Caco-2 (cell line): ENCODE results near the gene ABCC4. TPM values are rescaled to one million over a fixed set of nuclear protein-coding genes. Genes with fewer than 3 reads are reported as not detected.

Source experiments
- BruUV-seq: library from RNA; stranded (reverse); fragments of 400-500 nt; replicated peaks from 2 replicates; lab custom pipeline; 2021; lab: Mats Ljungman, UMichigan
- CTCF ChIA-PET: fragments of 300-600 bp; sonication (Branson Sonifier 250); formaldehyde crosslinking; loops from one replicate; lab custom pipeline; 2022; ENCODE audit warnings: antibody characterized with exemption; lab: Charles Lee
- POLR2A ChIA-PET: fragments of 300-600 bp; sonication (Branson Sonifier 250); formaldehyde crosslinking; loops from one replicate; lab custom pipeline; 2022; ENCODE audit warnings: antibody characterized with exemption; lab: Charles Lee
- DNase-seq, 2 experiments: peaks; one replicate each; pipeline versions ENCODE4 v3.0.0 to v3.0.0-alpha.2; 2020 to 2022
- H3K27me3 ChIP-seq: replicated peaks from 2 replicates; pipeline ENCODE4 v1.6.0; 2011; ENCODE audit warnings: low read length; ENCODE audit not compliant: control insufficient read depth, insufficient read depth
- H3K36me3 ChIP-seq: 2 replicates; pipeline ENCODE4 v1.5.1; 2011; ENCODE audit warnings: low read length; ENCODE audit not compliant: control insufficient read depth, insufficient read depth
- H3K4me1 ChIP-seq: fragments of 250-450 bp; sonication (Bioruptor Pico); 2 replicates; pipeline ENCODE4 v1.5.1; 2020; ENCODE audit warnings: mild to moderate bottlenecking
- H3K4me3 ChIP-seq: 2 replicates; pipeline ENCODE4 v1.5.1; 2011; ENCODE audit warnings: low read depth, mild to moderate bottlenecking, control low read depth, low read length
- H3K9me3 ChIP-seq: fragments of 250-450 bp; sonication (Bioruptor Pico); 2 replicates; pipeline ENCODE4 v1.5.1; 2020; ENCODE audit warnings: mild to moderate bottlenecking, moderate library complexity
- H3K27ac Mint-ChIP-seq: one replicate; pipeline ENCODE4 v1.8.0; 2022; ENCODE audit warnings: mixed read lengths; ENCODE audit not compliant: unreplicated experiment
- H3K27me3 Mint-ChIP-seq: one replicate; pipeline ENCODE4 v1.8.0; 2022; ENCODE audit warnings: mixed read lengths; ENCODE audit not compliant: insufficient read depth, unreplicated experiment
- H3K36me3 Mint-ChIP-seq: one replicate; pipeline ENCODE4 v1.8.0; 2022; ENCODE audit warnings: mild to moderate bottlenecking, mixed read lengths; ENCODE audit not compliant: insufficient read depth, unreplicated experiment
- H3K4me1 Mint-ChIP-seq: one replicate; pipeline ENCODE4 v1.8.0; 2022; ENCODE audit warnings: low read depth, mixed read lengths; ENCODE audit not compliant: unreplicated experiment
- H3K4me3 Mint-ChIP-seq: one replicate; pipeline ENCODE4 v1.8.0; 2022; ENCODE audit warnings: mild to moderate bottlenecking, moderate library complexity, mixed read lengths; ENCODE audit not compliant: unreplicated experiment
- H3K9me3 Mint-ChIP-seq: one replicate; pipeline ENCODE4 v1.8.0; 2022; ENCODE audit warnings: mixed read lengths; ENCODE audit not compliant: unreplicated experiment
- intact Hi-C: fragments of 100-400 bp; cut with micrococcal nuclease; formaldehyde crosslinking; loops from one replicate; pipeline ENCODE4 v1.10.0; 2022; ENCODE audit not compliant: unreplicated experiment
- total RNA-seq: library from RNA; stranded (reverse); gene quantifications from 2 replicates; pipeline ENCODE4 v1.2.3, GENCODE V29; 2022
- TF ChIP-seq, protein P1 (sequence below), 2 experiments: fragments of 200-600 bp in 1 of 2; IDR thresholded peaks; 1 replicate in 1 of 2; 2 replicates in 1 of 2; pipeline versions ENCODE4 v1.5.1 to v1.8.0; 2011 to 2022; ENCODE audit warnings: antibody characterized with exemption in 1 of 2, control low read depth in 1 of 2, inconsistent platforms in 1 of 2, low read depth in 1 of 2, low read length in 1 of 2, mild to moderate bottlenecking in 1 of 2, moderate library complexity in 1 of 2; ENCODE audit not compliant: insufficient read depth in 1 of 2, severe bottlenecking in 1 of 2, unreplicated experiment in 1 of 2

Gene ABCC4
- total RNA-seq, 1 experiment from 2014 or later, result 51.9 TPM

DNA sequence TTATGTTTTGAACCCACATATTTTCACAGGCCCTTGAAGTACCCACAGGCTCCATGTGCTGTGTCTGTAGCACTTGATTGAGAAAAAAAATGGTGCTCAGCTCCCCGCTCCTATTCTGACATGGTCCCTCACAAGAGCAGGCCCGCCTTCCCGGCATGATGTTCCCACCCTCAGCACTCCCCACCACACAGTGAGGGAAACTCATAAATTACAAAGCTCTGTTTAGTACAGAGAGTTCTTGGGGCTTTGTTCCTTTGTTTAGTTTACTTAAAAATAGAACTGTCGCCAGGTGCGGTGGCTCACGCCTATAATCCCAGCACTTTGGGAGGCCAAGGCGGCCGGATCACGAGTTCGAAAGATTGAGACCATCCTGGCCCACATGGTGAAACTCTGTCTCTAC, 25.9 kb upstream of the ABCC4 start:
- Mint-ChIP-seq H3K27ac (no peak overlapping the region), H3K9me3 (no peaks in the 10 kb centered on the region), H3K27me3 (no peaks in the 10 kb centered on the region), H3K36me3 (no peaks in the 10 kb centered on the region), H3K4me3 (no peak overlapping the region), H3K4me1 (peaks cover 6% of the 10 kb centered on the region)
- no TSS peak for BruUV-seq
- ChIA-PET POLR2A (no interaction called here), CTCF (no interaction called here)
- intact Hi-C loops, result no loop called here
- Histone ChIP-seq H3K9me3 (no peaks in the 10 kb centered on the region), H3K4me1 (no peaks in the 10 kb centered on the region), H3K36me3 (no peaks in the 10 kb centered on the region), H3K27me3 (no peaks in the 10 kb centered on the region), H3K4me3 (no peak overlapping the region)
- TF ChIP-seq, protein P1, sequence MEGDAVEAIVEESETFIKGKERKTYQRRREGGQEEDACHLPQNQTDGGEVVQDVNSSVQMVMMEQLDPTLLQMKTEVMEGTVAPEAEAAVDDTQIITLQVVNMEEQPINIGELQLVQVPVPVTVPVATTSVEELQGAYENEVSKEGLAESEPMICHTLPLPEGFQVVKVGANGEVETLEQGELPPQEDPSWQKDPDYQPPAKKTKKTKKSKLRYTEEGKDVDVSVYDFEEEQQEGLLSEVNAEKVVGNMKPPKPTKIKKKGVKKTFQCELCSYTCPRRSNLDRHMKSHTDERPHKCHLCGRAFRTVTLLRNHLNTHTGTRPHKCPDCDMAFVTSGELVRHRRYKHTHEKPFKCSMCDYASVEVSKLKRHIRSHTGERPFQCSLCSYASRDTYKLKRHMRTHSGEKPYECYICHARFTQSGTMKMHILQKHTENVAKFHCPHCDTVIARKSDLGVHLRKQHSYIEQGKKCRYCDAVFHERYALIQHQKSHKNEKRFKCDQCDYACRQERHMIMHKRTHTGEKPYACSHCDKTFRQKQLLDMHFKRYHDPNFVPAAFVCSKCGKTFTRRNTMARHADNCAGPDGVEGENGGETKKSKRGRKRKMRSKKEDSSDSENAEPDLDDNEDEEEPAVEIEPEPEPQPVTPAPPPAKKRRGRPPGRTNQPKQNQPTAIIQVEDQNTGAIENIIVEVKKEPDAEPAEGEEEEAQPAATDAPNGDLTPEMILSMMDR (IDR thresholded peaks at IDR 0.05; ENCODE audit: insufficient read depth in 1 of 2, low read depth in 1 of 2, low read length in 1 of 2, severe bottlenecking in 1 of 2, unreplicated experiment in 1 of 2), result no peak
- no peak for DNase-seq

DNA sequence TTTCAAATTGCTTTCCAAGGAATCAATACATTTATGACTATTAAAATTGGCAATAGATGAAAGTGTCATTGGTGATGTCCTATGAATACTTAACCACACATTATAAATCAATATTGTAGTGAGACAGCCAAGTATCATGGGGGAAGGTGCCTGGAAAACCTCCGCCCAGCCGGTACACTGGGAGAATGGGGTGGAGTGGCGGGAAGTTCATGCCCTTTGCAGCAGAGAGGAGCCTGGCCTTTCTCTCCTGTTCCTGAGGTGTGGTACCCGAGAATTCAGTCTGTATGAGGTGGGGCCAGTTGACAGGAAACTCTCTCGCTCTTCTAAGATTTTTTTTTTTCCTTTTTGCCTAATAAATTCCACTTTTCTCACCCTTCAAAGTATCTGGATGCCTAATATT, 25.4 kb upstream of the ABCC4 start:
- ChIA-PET CTCF (no interaction called here), POLR2A (no interaction called here)
- no peaks in the 10 kb centered on the region for H3K9me3 ChIP-seq
- DNase-seq, result no peak
- TF ChIP-seq, protein P1 (IDR thresholded peaks at IDR 0.05; ENCODE audit: insufficient read depth in 1 of 2, low read depth in 1 of 2, low read length in 1 of 2, severe bottlenecking in 1 of 2, unreplicated experiment in 1 of 2), result no peak
- no peak overlapping the region for H3K4me3 ChIP-seq
- H3K36me3 ChIP-seq, result no peaks in the 10 kb centered on the region
- no peak overlapping the region for H3K27ac Mint-ChIP-seq
- no peaks in the 10 kb centered on the region for H3K4me1 ChIP-seq
- no TSS peak for BruUV-seq
- H3K4me3 Mint-ChIP-seq, result no peak overlapping the region
- peaks cover 6% of the 10 kb centered on the region for H3K4me1 Mint-ChIP-seq
- no peaks in the 10 kb centered on the region for H3K27me3 ChIP-seq
- intact Hi-C loops, result no loop called here
- no peaks in the 10 kb centered on the region for H3K36me3 Mint-ChIP-seq
- no peaks in the 10 kb centered on the region for H3K27me3 Mint-ChIP-seq
- no peaks in the 10 kb centered on the region for H3K9me3 Mint-ChIP-seq

DNA sequence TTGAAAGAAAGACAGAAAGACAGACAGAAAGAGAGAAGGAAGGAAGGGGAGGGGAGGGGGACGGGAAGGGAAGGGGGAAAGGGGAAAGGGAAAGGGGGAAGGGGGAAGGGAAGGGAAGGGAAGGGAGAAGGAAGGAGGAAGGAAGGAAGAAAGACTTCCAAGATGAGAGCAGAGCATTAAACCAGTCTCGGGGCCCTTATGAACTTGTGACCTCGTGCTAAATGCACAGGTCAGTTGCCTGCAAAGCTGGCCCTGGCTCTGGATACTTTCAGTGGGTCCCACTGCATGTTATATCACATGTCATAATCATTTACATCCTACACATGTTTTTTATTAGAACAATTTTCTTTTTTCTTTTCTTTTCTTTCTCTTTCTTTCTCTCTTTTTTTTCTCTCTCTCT, 24.2 kb upstream of the ABCC4 start:
- no peak overlapping the region for H3K4me3 Mint-ChIP-seq
- no peaks in the 10 kb centered on the region for H3K36me3 Mint-ChIP-seq
- TF ChIP-seq, protein P1 (IDR thresholded peaks at IDR 0.05; ENCODE audit: insufficient read depth in 1 of 2, low read depth in 1 of 2, low read length in 1 of 2, severe bottlenecking in 1 of 2, unreplicated experiment in 1 of 2), result no peak
- no peaks in the 10 kb centered on the region for H3K27me3 Mint-ChIP-seq
- POLR2A ChIA-PET, result interaction anchor here (0.7 kb wide), 1 partner anchor 21 kb away, joined by 3 read pairs; no protein-coding TSS in a partner anchor
- Histone ChIP-seq H3K36me3 (no peaks in the 10 kb centered on the region), H3K9me3 (no peaks in the 10 kb centered on the region), H3K4me3 (no peak overlapping the region), H3K4me1 (no peaks in the 10 kb centered on the region), H3K27me3 (no peaks in the 10 kb centered on the region)
- CTCF ChIA-PET, result no interaction called here
- H3K4me1 Mint-ChIP-seq, result no peaks in the 10 kb centered on the region
- no TSS peak for BruUV-seq
- DNase-seq, result no peak
- intact Hi-C loops, result no loop called here
- no peak overlapping the region for H3K27ac Mint-ChIP-seq
- H3K9me3 Mint-ChIP-seq, result no peaks in the 10 kb centered on the region
